ENCODE results near the gene SLC37A3. TPM values are rescaled to one million over a fixed set of nuclear protein-coding genes. Genes with fewer than 3 reads are reported as not detected.
"Not testable (repeated sequence)": the region's sequence is repeated elsewhere in the genome, so short reads cannot be mapped to it uniquely, and the experiment has no call there.

SLC37A3 gene
- total RNA-seq, 1 experiment from 2014 or later = 46.4 TPM

GRCh38 chr7:140347218-140347617, 51.1 kb downstream of the SLC37A3 start:
- Histone ChIP-seq H3K36me3 (ENCODE audit: control insufficient read depth, insufficient read depth, low read length) (no peaks in the 10 kb centered on the region), H3K4me1 (no peaks in the 10 kb centered on the region), H3K9me3 (no peaks in the 10 kb centered on the region), H3K4me3 (ENCODE audit: low read depth, low read length) (no peak overlapping the region), H3K27me3 (replicated peaks; ENCODE audit: control insufficient read depth, insufficient read depth, low read length) (no peaks in the 10 kb centered on the region; the same call in 1 of the 2 replicates)
- H3K4me1 Mint-ChIP-seq (ENCODE audit: low read depth, unreplicated experiment) = no peaks in the 10 kb centered on the region
- no peak for DNase-seq
- H3K9me3 Mint-ChIP-seq (ENCODE audit: unreplicated experiment) = no peaks in the 10 kb centered on the region
- no peak overlapping the region for H3K4me3 Mint-ChIP-seq (ENCODE audit: unreplicated experiment)
- intact Hi-C loops (cut with micrococcal nuclease; ENCODE audit: unreplicated experiment) = no loop called here
- CTCF ChIA-PET = no interaction called here
- no peak for TF ChIP-seq CTCF (IDR thresholded peaks at IDR 0.05; ENCODE audit: insufficient read depth in 1 of 2, low read depth in 1 of 2, low read length in 1 of 2, severe bottlenecking in 1 of 2, unreplicated experiment in 1 of 2)
- POLR2A ChIA-PET = no interaction called here
- no TSS peak for BruUV-seq (replicated peaks)
- peaks cover 11% of the 10 kb centered on the region for H3K36me3 Mint-ChIP-seq (ENCODE audit: insufficient read depth, unreplicated experiment)
- H3K27ac Mint-ChIP-seq (ENCODE audit: unreplicated experiment) = no peak overlapping the region
- H3K27me3 Mint-ChIP-seq (ENCODE audit: insufficient read depth, unreplicated experiment) = no peaks in the 10 kb centered on the region

- H3K4me3 ChIP-seq (ENCODE audit: low read depth, low read length) = no peak overlapping the region
- no peaks in the 10 kb centered on the region for H3K9me3 ChIP-seq
- intact Hi-C loops (cut with micrococcal nuclease; ENCODE audit: unreplicated experiment) = no loop called here
- TF ChIP-seq CTCF (IDR thresholded peaks at IDR 0.05; ENCODE audit: insufficient read depth in 1 of 2, low read depth in 1 of 2, low read length in 1 of 2, severe bottlenecking in 1 of 2, unreplicated experiment in 1 of 2) = no peak
- ChIA-PET POLR2A (no interaction called here), CTCF (no interaction called here)
- H3K4me1 Mint-ChIP-seq (ENCODE audit: low read depth, unreplicated experiment) = no peaks in the 10 kb centered on the region
- H3K36me3 Mint-ChIP-seq (ENCODE audit: insufficient read depth, unreplicated experiment) = peaks cover 23% of the 10 kb centered on the region
- BruUV-seq (replicated peaks) = no TSS peak
- H3K36me3 ChIP-seq (ENCODE audit: control insufficient read depth, insufficient read depth, low read length) = no peaks in the 10 kb centered on the region
- no peaks in the 10 kb centered on the region for H3K9me3 Mint-ChIP-seq (ENCODE audit: unreplicated experiment)
- no peak overlapping the region for H3K4me3 Mint-ChIP-seq (ENCODE audit: unreplicated experiment)
- H3K27ac Mint-ChIP-seq (ENCODE audit: unreplicated experiment) = no peak overlapping the region
- no peaks in the 10 kb centered on the region; the same call in 1 of the 2 replicates for H3K27me3 ChIP-seq (replicated peaks; ENCODE audit: control insufficient read depth, insufficient read depth, low read length)
- DNase-seq = no peak
- no peaks in the 10 kb centered on the region for H3K4me1 ChIP-seq
- H3K27me3 Mint-ChIP-seq (ENCODE audit: insufficient read depth, unreplicated experiment) = no peaks in the 10 kb centered on the region
Observed at GRCh38 chr7:140345426-140345825, 52.9 kb downstream of the SLC37A3 start.

GRCh38 chr7:140342727-140343514, 55.4 kb downstream of the SLC37A3 start:
- Mint-ChIP-seq H3K27ac (ENCODE audit: unreplicated experiment) (no peak overlapping the region), H3K27me3 (ENCODE audit: insufficient read depth, unreplicated experiment) (no peaks in the 10 kb centered on the region), H3K4me1 (ENCODE audit: low read depth, unreplicated experiment) (no peaks in the 10 kb centered on the region), H3K9me3 (ENCODE audit: unreplicated experiment) (no peaks in the 10 kb centered on the region), H3K36me3 (ENCODE audit: insufficient read depth, unreplicated experiment) (peaks cover 39% of the 10 kb centered on the region), H3K4me3 (ENCODE audit: unreplicated experiment) (no peak overlapping the region)
- ChIA-PET POLR2A (no interaction called here), CTCF (no interaction called here)
- peak; percentile 14 to 57 for TF ChIP-seq CTCF (IDR thresholded peaks at IDR 0.05; ENCODE audit: insufficient read depth in 1 of 2, low read depth in 1 of 2, low read length in 1 of 2, severe bottlenecking in 1 of 2, unreplicated experiment in 1 of 2)
- peak; percentile 35 to 40 for DNase-seq
- no TSS peak for BruUV-seq (replicated peaks)
- no peaks in the 10 kb centered on the region for H3K9me3 ChIP-seq
- H3K4me3 ChIP-seq (ENCODE audit: low read depth, low read length) = no peak overlapping the region
- intact Hi-C loops (cut with micrococcal nuclease; ENCODE audit: unreplicated experiment) = loop anchor here (1.0 kb wide), 1 partner anchor 168 kb away; no protein-coding TSS in a partner anchor
- no peaks in the 10 kb centered on the region; the same call in 1 of the 2 replicates for H3K27me3 ChIP-seq (replicated peaks; ENCODE audit: control insufficient read depth, insufficient read depth, low read length)
- no peaks in the 10 kb centered on the region for H3K4me1 ChIP-seq
- H3K36me3 ChIP-seq (ENCODE audit: control insufficient read depth, insufficient read depth, low read length) = no peaks in the 10 kb centered on the region

GRCh38 chr7:140338959-140339358, 59.4 kb downstream of the SLC37A3 start:
- H3K36me3 ChIP-seq (ENCODE audit: control insufficient read depth, insufficient read depth, low read length); H3K4me3 Mint-ChIP-seq (ENCODE audit: unreplicated experiment); BruUV-seq (replicated peaks); H3K27me3 ChIP-seq (replicated peaks; ENCODE audit: control insufficient read depth, insufficient read depth, low read length); POLR2A ChIA-PET; H3K4me1 ChIP-seq; H3K4me1 Mint-ChIP-seq (ENCODE audit: low read depth, unreplicated experiment); H3K27me3 Mint-ChIP-seq (ENCODE audit: insufficient read depth, unreplicated experiment); CTCF ChIA-PET; DNase-seq; H3K27ac Mint-ChIP-seq (ENCODE audit: unreplicated experiment); H3K9me3 ChIP-seq; H3K9me3 Mint-ChIP-seq (ENCODE audit: unreplicated experiment); intact Hi-C loops (cut with micrococcal nuclease; ENCODE audit: unreplicated experiment); H3K4me3 ChIP-seq (ENCODE audit: low read depth, low read length): not testable (repeated sequence)
- H3K36me3 Mint-ChIP-seq (ENCODE audit: insufficient read depth, unreplicated experiment) = peaks cover 55% of the 10 kb centered on the region

All from Caco-2 (cell line).